PC-9 (cell line): Measurements from ENCODE around the gene CD19.

Source experiments
- CTCF ChIP-seq: fragments of 200-600 bp; sonication (generic); conservative IDR thresholded peaks from 2 replicates; pipeline ENCODE4 v1.6.1; 2017; ENCODE audit warnings: mixed run types, antibody characterized with exemption, mild to moderate bottlenecking, moderate library complexity
- EZH2 ChIP-seq: fragments of 200-600 bp; sonication (generic); IDR thresholded peaks from 2 replicates; pipeline ENCODE4 v1.8.0; 2017; ENCODE audit warnings: antibody characterized with exemption, low read depth

- TF ChIP-seq CTCF (no peak), EZH2 (no peak)
Measured at GRCh38 chr16:28935346-28935745, 3.6 kb downstream of the CD19 start.
